Nephron progenitor cell (in vitro differentiated cells): Measurements from ENCODE around the gene RSPRY1.

Experiments used
- DNase-seq: peaks from one replicate; pipeline ENCODE4 v3.0.0; 2021
- H3K27ac Mint-ChIP-seq: 2 replicates; pipeline ENCODE4 v1.8.0; 2021; ENCODE audit warnings: mild to moderate bottlenecking, moderate library complexity, mixed read lengths
- H3K27me3 Mint-ChIP-seq: 2 replicates; pipeline ENCODE4 v1.8.0; 2021; ENCODE audit warnings: mild to moderate bottlenecking, low read depth, mixed read lengths; ENCODE audit not compliant: poor library complexity
- H3K36me3 Mint-ChIP-seq: 2 replicates; pipeline ENCODE4 v1.8.0; 2021; ENCODE audit warnings: low read depth, mixed read lengths
- H3K4me1 Mint-ChIP-seq: 2 replicates; pipeline ENCODE4 v1.8.0; 2021; ENCODE audit warnings: mixed read lengths
- H3K4me3 Mint-ChIP-seq: 2 replicates; pipeline ENCODE4 v1.8.0; 2021; ENCODE audit warnings: mild to moderate bottlenecking, moderate library complexity, mixed read lengths
- H3K9me3 Mint-ChIP-seq: 2 replicates; pipeline ENCODE4 v1.8.0; 2021; ENCODE audit warnings: mild to moderate bottlenecking, moderate library complexity, mixed read lengths
- TF ChIP-seq, protein P1 (sequence below): fragments of 200-600 bp; sonication (generic); IDR thresholded peaks from 2 replicates; pipeline ENCODE4 v1.5.0; 2021; ENCODE audit warnings: antibody characterized with exemption

Gene RSPRY1

DNA sequence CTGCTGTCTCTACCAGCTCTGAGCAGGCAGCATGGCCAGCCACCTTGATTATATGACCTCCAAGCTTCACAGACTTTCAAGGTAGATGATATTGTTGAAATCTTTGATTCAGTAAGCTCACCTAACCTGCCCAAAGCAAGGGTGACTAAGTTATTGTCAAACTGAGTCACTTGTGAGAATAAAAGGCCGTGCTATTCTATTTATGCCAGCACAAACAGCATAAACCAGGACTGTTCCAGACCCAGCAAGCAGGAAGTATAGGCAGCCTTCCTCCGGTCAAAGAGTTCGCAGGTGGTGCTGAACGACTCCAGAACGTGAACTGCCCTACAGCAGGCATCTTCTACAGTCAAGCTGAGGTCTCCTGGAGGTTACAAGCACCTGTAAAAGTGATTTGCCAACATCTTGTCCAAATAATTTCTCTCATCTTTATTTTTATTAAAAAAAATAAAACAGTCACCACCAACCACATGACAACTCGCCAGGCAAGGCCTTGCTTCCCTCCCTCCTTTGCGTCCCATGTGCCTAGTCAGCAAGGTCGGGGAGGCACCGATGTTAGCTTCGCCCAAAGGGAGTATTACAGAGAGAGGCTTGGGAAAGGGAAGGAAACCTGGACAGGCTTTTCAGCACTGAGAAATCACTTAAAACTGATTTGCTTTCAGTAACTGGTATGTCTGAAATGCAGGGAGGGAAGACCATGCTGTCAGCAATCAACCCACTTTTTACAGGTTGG lies 69.7 kb downstream of the RSPRY1 start:
- H3K27me3 Mint-ChIP-seq = no peaks in the 10 kb centered on the region
- TF ChIP-seq, protein P1, sequence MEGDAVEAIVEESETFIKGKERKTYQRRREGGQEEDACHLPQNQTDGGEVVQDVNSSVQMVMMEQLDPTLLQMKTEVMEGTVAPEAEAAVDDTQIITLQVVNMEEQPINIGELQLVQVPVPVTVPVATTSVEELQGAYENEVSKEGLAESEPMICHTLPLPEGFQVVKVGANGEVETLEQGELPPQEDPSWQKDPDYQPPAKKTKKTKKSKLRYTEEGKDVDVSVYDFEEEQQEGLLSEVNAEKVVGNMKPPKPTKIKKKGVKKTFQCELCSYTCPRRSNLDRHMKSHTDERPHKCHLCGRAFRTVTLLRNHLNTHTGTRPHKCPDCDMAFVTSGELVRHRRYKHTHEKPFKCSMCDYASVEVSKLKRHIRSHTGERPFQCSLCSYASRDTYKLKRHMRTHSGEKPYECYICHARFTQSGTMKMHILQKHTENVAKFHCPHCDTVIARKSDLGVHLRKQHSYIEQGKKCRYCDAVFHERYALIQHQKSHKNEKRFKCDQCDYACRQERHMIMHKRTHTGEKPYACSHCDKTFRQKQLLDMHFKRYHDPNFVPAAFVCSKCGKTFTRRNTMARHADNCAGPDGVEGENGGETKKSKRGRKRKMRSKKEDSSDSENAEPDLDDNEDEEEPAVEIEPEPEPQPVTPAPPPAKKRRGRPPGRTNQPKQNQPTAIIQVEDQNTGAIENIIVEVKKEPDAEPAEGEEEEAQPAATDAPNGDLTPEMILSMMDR = no peak
- H3K36me3 Mint-ChIP-seq = peaks cover 23% of the 10 kb centered on the region
- no peak for DNase-seq
- peaks cover 13% of the 10 kb centered on the region for H3K4me1 Mint-ChIP-seq
- H3K4me3 Mint-ChIP-seq = no peak overlapping the region
- peaks cover 4% of the 10 kb centered on the region for H3K9me3 Mint-ChIP-seq
- no peak overlapping the region for H3K27ac Mint-ChIP-seq

DNA sequence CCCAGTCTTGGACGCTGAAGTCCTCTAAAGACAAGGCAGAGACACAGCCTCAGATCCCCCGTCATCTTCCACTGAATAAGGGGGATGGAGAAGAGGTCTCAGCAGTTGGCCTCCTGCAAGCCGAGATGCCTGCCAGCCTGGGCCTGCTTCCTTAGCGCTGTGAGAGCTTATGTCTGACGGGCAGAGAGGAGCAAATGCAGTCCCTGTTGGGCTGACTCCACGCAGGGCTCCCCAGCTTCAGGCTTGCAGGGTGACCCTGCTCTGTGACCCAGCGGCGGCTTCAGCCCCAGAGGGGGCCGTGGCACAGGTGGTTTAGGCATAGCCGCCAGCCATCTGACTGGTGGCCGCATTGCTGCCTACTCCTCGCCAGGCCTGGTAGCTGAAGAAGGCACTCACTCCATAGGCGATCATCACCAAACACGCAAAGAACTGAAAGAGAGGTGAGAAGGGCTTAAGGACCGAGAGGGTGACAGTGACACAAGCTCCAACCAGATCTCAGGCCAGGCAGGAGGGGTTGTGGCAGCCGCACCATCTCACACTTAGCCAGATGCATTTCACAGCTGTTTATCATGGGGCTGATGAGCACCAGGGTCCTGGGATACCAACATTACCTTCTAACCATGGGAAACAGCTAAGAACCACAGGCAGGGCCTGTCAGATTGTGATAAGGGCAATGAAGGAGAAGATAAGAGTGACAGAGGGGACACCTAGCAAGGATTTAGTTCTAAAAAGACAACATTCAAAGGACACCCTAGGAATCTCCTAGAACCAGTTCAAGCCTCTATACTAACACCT lies 70.7 kb downstream of the RSPRY1 start:
- TF ChIP-seq, protein P1 = no peak
- H3K27ac Mint-ChIP-seq = no peak overlapping the region
- H3K4me3 Mint-ChIP-seq = no peak overlapping the region
- peaks cover 4% of the 10 kb centered on the region for H3K9me3 Mint-ChIP-seq
- H3K4me1 Mint-ChIP-seq = peaks cover 13% of the 10 kb centered on the region
- H3K36me3 Mint-ChIP-seq = peaks cover 15% of the 10 kb centered on the region
- no peaks in the 10 kb centered on the region for H3K27me3 Mint-ChIP-seq
- DNase-seq = no peak

DNA sequence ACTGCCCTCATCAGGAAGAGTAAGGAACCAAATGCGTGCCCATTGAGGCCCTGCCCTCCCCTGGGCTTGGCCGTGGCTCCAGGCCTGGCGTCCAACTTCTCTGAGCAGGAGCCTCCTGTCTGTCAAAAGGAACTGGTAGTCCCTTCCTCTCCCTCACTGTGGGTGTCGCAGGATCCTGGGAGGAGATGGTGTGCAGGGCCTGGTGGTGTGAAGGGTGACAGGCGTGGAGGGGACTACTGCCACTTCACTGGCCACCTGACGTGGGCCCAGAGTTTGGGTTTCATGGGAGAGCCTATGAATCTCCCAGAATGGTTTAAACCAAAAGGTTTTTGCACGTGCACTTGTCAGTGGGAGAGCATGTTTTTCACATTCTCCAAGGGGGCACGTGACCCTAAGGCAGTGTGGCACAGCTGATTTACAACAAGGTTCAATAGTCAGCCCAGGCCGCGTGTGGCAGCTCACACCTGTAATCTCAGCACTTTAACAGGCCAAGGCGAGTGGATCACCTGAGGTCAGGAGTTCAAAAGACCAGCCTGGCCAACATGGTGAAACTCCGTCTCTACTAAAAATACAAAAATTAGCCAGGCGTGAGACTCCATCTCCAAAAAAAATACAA lies 71.4 kb downstream of the RSPRY1 start:
- DNase-seq = no peak
- Mint-ChIP-seq H3K4me3 (no peak overlapping the region), H3K9me3 (peaks cover under 1% of the 10 kb centered on the region), H3K27ac (no peak overlapping the region), H3K27me3 (no peaks in the 10 kb centered on the region), H3K36me3 (peaks cover 7% of the 10 kb centered on the region), H3K4me1 (peaks cover 13% of the 10 kb centered on the region)
- TF ChIP-seq, protein P1 = no peak

DNA sequence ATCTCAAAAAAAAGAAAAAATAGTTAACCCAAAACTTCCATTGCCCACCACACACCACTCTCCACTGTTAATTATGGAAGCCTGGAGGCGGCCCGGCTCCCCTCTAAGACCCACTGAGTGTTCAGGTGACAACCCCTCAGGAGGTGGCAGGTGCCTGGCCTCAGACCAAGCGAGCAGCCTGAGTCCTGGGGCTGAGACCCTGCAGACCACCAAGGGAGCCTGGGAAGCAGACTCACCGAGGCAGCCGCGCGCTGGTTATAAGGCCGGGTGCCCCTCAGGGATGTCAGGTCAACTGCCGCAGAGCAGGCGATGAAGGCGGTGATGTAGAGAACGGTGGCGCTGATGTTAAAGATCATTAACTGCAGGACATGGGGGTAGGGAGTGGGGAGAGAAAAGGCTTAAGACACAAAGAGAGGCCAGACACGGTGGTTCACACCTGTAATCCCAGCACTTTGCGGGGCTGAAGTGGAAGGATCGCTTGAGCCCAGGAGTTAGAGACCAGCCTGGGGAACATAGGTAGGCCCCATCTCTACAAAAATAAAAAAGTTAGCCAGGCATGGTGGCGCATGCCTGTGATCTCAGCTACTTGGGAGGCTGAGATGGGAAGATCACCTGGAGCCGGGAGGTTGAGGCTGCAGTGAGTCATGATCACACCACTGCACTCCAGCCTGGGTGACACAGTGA lies 72.2 kb downstream of the RSPRY1 start:
- Mint-ChIP-seq H3K27me3 (no peaks in the 10 kb centered on the region), H3K4me3 (no peak overlapping the region), H3K27ac (no peak overlapping the region), H3K4me1 (peaks cover 17% of the 10 kb centered on the region), H3K9me3 (no peaks in the 10 kb centered on the region), H3K36me3 (no peaks in the 10 kb centered on the region)
- DNase-seq = no peak
- TF ChIP-seq, protein P1 = no peak

DNA sequence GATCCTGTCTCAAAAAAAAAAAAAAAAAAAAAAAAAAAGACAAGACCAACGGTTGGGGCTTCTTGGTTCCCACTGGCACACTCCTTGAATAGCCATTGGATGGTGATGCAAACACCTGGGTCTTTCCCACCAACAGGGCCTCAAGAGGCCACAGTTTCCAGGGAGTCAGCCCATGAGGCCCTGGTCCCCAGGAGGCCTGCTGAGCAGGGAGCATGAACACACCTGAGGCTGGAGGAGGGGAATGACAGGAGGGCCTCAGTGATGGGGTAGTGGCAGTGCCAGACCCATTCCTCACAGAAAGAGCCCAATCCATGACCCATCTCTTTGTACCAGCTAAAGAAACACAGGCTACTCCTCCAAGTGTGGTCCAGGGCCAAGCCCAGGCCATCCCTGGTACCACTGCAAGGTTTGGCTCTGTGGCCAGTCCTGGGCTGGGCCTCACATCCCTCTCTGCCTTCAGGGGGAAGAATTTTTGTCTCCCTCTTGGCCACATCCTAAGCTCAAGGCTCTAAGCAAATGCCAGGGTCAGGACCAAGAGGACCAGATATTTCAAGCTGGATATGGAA lies 72.9 kb downstream of the RSPRY1 start:
- no peak overlapping the region for H3K27ac Mint-ChIP-seq
- no peak for DNase-seq
- no peaks in the 10 kb centered on the region for H3K36me3 Mint-ChIP-seq
- no peak overlapping the region for H3K4me3 Mint-ChIP-seq
- no peaks in the 10 kb centered on the region for H3K27me3 Mint-ChIP-seq
- no peaks in the 10 kb centered on the region for H3K9me3 Mint-ChIP-seq
- TF ChIP-seq, protein P1 = no peak
- H3K4me1 Mint-ChIP-seq = peaks cover 17% of the 10 kb centered on the region
